ENCODE results near the gene KLK12.

- TF ChIP-seq CTCF (IDR thresholded peaks at IDR 0.05): no peak
- TF ChIP-seq ZFX (IDR thresholded peaks at IDR 0.05; ENCODE audit: borderline replicate concordance): no peak
These were observed 27.3 kb downstream of the KLK12 start for GRCh38 chr19:51007488-51007887.

All from 22Rv1 (cell line).